Fibroblast of lung (primary cell): Measurements from ENCODE around the gene SETX. TPM values are rescaled to one million over a fixed set of nuclear protein-coding genes. Genes with fewer than 3 reads are reported as not detected.

Source experiments
- DNase-seq, 2 donors: peaks; one replicate each; pipeline versions ENCODE4 v3.0.0 to v3.0.0-alpha.2; 2010; ENCODE audit warnings: low read depth in 2 of 2
- H2AFZ ChIP-seq: 2 replicates; pipeline ENCODE4 v1.5.1; 2012; ENCODE audit warnings: low read length, control low read depth, inconsistent platforms
- H3K27ac ChIP-seq: 2 replicates; pipeline ENCODE4 v1.5.1; 2011; ENCODE audit warnings: low read length, control low read depth; ENCODE audit not compliant: insufficient read depth
- H3K27me3 ChIP-seq: 2 replicates; pipeline ENCODE4 v1.5.1; 2011; ENCODE audit warnings: mild to moderate bottlenecking, low read length; ENCODE audit not compliant: control insufficient read depth, insufficient read depth
- H3K36me3 ChIP-seq: 2 replicates; pipeline ENCODE4 v1.5.1; 2011; ENCODE audit warnings: low read length; ENCODE audit not compliant: control insufficient read depth, insufficient read depth
- H3K4me1 ChIP-seq: 2 replicates; pipeline ENCODE4 v1.5.1; 2011; ENCODE audit warnings: low read length; ENCODE audit not compliant: control insufficient read depth, insufficient read depth; ENCODE audit errors: extremely low read depth
- H3K4me2 ChIP-seq: 2 replicates; pipeline ENCODE4 v1.5.1; 2011; ENCODE audit warnings: low read length, control low read depth; ENCODE audit not compliant: insufficient read depth; ENCODE audit errors: extremely low read depth
- H3K4me3 ChIP-seq, 4 experiments: fragments of 200-600 bp in 1 of 4; sonication (generic) in 1 of 4; replicated peaks in 1 of 4; 2 replicates each; pipeline ENCODE4 v1.5.1; 2011 to 2016; ENCODE audit warnings: low read length in 4 of 4, low read depth in 3 of 4, mild to moderate bottlenecking in 3 of 4, control low read depth in 2 of 4, inconsistent platforms in 1 of 4, mixed read lengths in 1 of 4; ENCODE audit not compliant: insufficient read depth in 1 of 4; ENCODE audit errors: control extremely low read depth in 1 of 4
- H3K79me2 ChIP-seq: 2 replicates; pipeline ENCODE4 v1.5.1; 2012; ENCODE audit warnings: mild to moderate bottlenecking, low read length, inconsistent platforms; ENCODE audit not compliant: control insufficient read depth, insufficient read depth
- H3K9ac ChIP-seq: 2 replicates; pipeline ENCODE4 v1.5.1; 2011; ENCODE audit warnings: mild to moderate bottlenecking, low read length, control low read depth; ENCODE audit not compliant: insufficient read depth
- H3K9me3 ChIP-seq: 2 replicates; pipeline ENCODE4 v1.5.1; 2012; ENCODE audit warnings: low read depth, low read length; ENCODE audit not compliant: control insufficient read depth, insufficient read depth
- H4K20me1 ChIP-seq: 2 replicates; pipeline ENCODE4 v1.5.1; 2011; ENCODE audit warnings: low read length; ENCODE audit not compliant: control insufficient read depth, insufficient read depth; ENCODE audit errors: extremely low read depth
- EZH2 ChIP-seq: IDR thresholded peaks from 2 replicates; pipeline ENCODE4 v1.5.1; 2012; ENCODE audit warnings: low read length, control low read depth, mild to moderate bottlenecking; ENCODE audit errors: missing control alignments
- polyA plus RNA-seq, 2 donors: library from polyadenylated mRNA; depleted of rRNA in 1 of 2; stranded (reverse) in 1 of 2; unstranded in 1 of 2; fragments of >200 nt; gene quantifications; 2 replicates each; pipeline ENCODE4 v1.2.1, GENCODE V29; 2011 to 2012; ENCODE audit warnings: missing spikeins in 1 of 2
- total RNA-seq: library from RNA; depleted of rRNA; stranded (reverse); fragments of >200 nt; gene quantifications from 2 replicates; pipeline ENCODE4 v1.2.1, GENCODE V29; 2014
- TF ChIP-seq, protein P1 (sequence below), 2 donors: IDR thresholded peaks in 1 of 2; conservative IDR thresholded peaks in 1 of 2; 1 replicate in 1 of 2; 2 replicates in 1 of 2; pipeline ENCODE4 v1.5.1; 2011 to 2012; ENCODE audit warnings: low read length in 2 of 2, control low read depth in 1 of 2, inconsistent platforms in 1 of 2, low read depth in 1 of 2, mild to moderate bottlenecking in 1 of 2

The SETX gene
- total and polyA plus RNA-seq, 2 donors (not counting 1 experiment from before 2014, with no cell fraction given) = 31.5 to 78.3 TPM

DNA sequence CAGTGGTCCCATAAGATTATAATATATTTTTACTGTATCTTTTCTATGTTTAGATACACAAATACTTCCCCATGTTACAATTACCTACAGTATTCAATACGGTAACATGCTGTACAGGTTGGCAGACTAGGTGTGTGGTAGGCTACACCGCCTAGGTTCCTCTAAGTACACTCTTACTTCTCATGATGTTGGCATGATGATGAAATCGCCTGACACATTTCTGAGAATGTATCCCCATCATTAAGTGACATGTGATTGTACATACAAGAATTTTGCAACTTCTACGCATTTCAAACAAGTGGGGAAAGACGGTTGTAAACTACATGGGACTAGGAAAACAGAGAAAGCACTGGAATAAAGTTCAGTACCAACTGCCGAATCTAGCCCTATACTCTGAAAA lies 53.3 kb downstream of the SETX start:
- no peak for TF ChIP-seq EZH2
- TF ChIP-seq, protein P1, sequence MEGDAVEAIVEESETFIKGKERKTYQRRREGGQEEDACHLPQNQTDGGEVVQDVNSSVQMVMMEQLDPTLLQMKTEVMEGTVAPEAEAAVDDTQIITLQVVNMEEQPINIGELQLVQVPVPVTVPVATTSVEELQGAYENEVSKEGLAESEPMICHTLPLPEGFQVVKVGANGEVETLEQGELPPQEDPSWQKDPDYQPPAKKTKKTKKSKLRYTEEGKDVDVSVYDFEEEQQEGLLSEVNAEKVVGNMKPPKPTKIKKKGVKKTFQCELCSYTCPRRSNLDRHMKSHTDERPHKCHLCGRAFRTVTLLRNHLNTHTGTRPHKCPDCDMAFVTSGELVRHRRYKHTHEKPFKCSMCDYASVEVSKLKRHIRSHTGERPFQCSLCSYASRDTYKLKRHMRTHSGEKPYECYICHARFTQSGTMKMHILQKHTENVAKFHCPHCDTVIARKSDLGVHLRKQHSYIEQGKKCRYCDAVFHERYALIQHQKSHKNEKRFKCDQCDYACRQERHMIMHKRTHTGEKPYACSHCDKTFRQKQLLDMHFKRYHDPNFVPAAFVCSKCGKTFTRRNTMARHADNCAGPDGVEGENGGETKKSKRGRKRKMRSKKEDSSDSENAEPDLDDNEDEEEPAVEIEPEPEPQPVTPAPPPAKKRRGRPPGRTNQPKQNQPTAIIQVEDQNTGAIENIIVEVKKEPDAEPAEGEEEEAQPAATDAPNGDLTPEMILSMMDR (conservative IDR thresholded peaks at IDR 0.05 in 1 of 2, IDR thresholded peaks at IDR 0.05 in 1 of 2; ENCODE audit: low read depth in 1 of 2, low read length in 2 of 2) = no peak
- H3K4me3 ChIP-seq = no peak overlapping the region
- H3K27me3 ChIP-seq = no peaks in the 10 kb centered on the region
- H3K9ac ChIP-seq = no peak overlapping the region
- H3K9me3 ChIP-seq = no peaks in the 10 kb centered on the region
- no peaks in the 10 kb centered on the region for H3K4me1 ChIP-seq
- peaks cover 3% of the 10 kb centered on the region for H3K79me2 ChIP-seq
- H4K20me1 ChIP-seq = no peaks in the 10 kb centered on the region
- no peak overlapping the region for H3K4me2 ChIP-seq
- DNase-seq = peak in 1 of 2 donors; percentile 40
- no peak overlapping the region for H2AFZ ChIP-seq
- no peak overlapping the region for H3K27ac ChIP-seq
- peaks cover 16% of the 10 kb centered on the region for H3K36me3 ChIP-seq

GRCh38 chr9:132299221-132299620 lies 55.6 kb downstream of the SETX start:
- no peaks in the 10 kb centered on the region for H4K20me1 ChIP-seq
- H3K27ac ChIP-seq = peak overlapping the region; percentile 6
- H3K9ac ChIP-seq = no peak overlapping the region
- no peaks in the 10 kb centered on the region for H3K4me1 ChIP-seq
- H3K79me2 ChIP-seq = peaks cover 3% of the 10 kb centered on the region
- H3K4me3 ChIP-seq = no peak overlapping the region
- H3K9me3 ChIP-seq = no peaks in the 10 kb centered on the region
- no peak for DNase-seq
- no peak overlapping the region for H3K4me2 ChIP-seq
- no peak for TF ChIP-seq EZH2
- TF ChIP-seq, protein P1 (conservative IDR thresholded peaks at IDR 0.05 in 1 of 2, IDR thresholded peaks at IDR 0.05 in 1 of 2; ENCODE audit: low read depth in 1 of 2, low read length in 2 of 2) = no peak
- no peak overlapping the region for H2AFZ ChIP-seq
- H3K27me3 ChIP-seq = no peaks in the 10 kb centered on the region
- peaks cover 24% of the 10 kb centered on the region for H3K36me3 ChIP-seq

DNA sequence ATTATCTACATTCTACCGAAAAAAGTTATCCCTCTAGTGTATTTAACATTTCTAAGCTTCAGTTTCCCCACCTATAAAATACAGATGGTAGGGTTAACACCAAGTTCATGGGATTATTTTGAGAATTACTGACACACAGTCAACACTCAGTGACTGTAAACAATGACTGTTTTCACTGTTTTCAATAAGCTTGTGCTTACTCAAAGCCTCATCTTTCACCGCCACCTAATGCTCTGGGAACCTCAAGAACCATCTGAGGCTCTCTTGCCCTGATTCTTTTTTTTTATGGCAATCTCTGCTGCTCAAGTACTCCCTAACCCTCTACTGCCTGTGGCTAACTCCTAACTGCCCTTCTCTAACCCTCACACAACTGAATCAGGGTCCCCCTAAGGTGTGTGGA lies 59.6 kb downstream of the SETX start:
- Histone ChIP-seq H3K9ac (no peak overlapping the region), H3K9me3 (no peaks in the 10 kb centered on the region), H3K4me1 (no peaks in the 10 kb centered on the region), H3K79me2 (no peaks in the 10 kb centered on the region), H3K4me2 (no peak overlapping the region), H3K4me3 (no peak overlapping the region), H3K27ac (no peak overlapping the region), H4K20me1 (no peaks in the 10 kb centered on the region), H2AFZ (no peak overlapping the region), H3K27me3 (no peaks in the 10 kb centered on the region), H3K36me3 (peaks cover 24% of the 10 kb centered on the region)
- DNase-seq = no peak
- TF ChIP-seq EZH2 = no peak
- TF ChIP-seq, protein P1 (conservative IDR thresholded peaks at IDR 0.05 in 1 of 2, IDR thresholded peaks at IDR 0.05 in 1 of 2; ENCODE audit: low read depth in 1 of 2, low read length in 2 of 2) = no peak
